Testis (tissue), 3 donors: ENCODE results near the gene SMTNL2. TPM values are rescaled to one million over a fixed set of nuclear protein-coding genes. Genes with fewer than 3 reads are reported as not detected.
A peak's percentile ranks its signal among the peaks of the same experiment; 100 is the strongest.
"Not testable (repeated sequence)": the region's sequence is repeated elsewhere in the genome, so short reads cannot be mapped to it uniquely, and the experiment has no call there.

Experiments used
- DNase-seq: peaks from one replicate; pipeline ENCODE4 v3.0.0-alpha.2; 2019
- H3K27ac ChIP-seq, 2 donors: fragments of 200-600 bp; sonication (generic); one replicate each; pipeline ENCODE4 v1.5.1; 2019
- H3K27me3 ChIP-seq: fragments of 200-600 bp; sonication (generic); one replicate; pipeline ENCODE4 v1.5.1; 2019
- H3K36me3 ChIP-seq: fragments of 200-600 bp; sonication (generic); one replicate; pipeline ENCODE4 v1.5.1; 2017; ENCODE audit warnings: low read depth; ENCODE audit errors: missing control alignments
- H3K4me1 ChIP-seq: fragments of 200-600 bp; sonication (generic); one replicate; pipeline ENCODE4 v1.5.1; 2019
- H3K4me3 ChIP-seq, 2 donors: fragments of 200-600 bp; sonication (generic); one replicate each; pipeline ENCODE4 v1.5.1; 2017 to 2019
- H3K9me3 ChIP-seq: fragments of 200-600 bp; sonication (generic); one replicate; pipeline ENCODE4 v1.5.1; 2017
- CTCF ChIP-seq, 3 experiments: fragments of 450-650 bp in 2 of 3; fragments of 200-600 bp in 1 of 3; sonication (generic) in 1 of 3; IDR thresholded peaks; one replicate each; pipeline ENCODE4 v1.5.1; 2016 to 2019; ENCODE audit warnings: antibody characterized with exemption in 3 of 3, mild to moderate bottlenecking in 2 of 3, moderate library complexity in 1 of 3
- POLR2A ChIP-seq: fragments of 450-650 bp; IDR thresholded peaks from one replicate; pipeline ENCODE4 v1.6.1; 2017; ENCODE audit warnings: antibody characterized with exemption, mild to moderate bottlenecking, moderate library complexity
- WGBS, 2 donors: methylation state at CpG; one replicate each; pipeline ENCODE4 v1.1.5; 2018; 5-methylcytosine and 5-hydroxymethylcytosine counted together
- intact Hi-C: fragments of 100-400 bp; cut with DNase I; formaldehyde crosslinking; loops from one replicate; pipeline ENCODE4 v1.15.1; 2023; ENCODE audit warnings: low total_unique reads
- polyA plus RNA-seq: library from polyadenylated mRNA; stranded (reverse); fragments of 350-450 nt; fragmentation: Illumina TruSeq; extraction: RNeasy Lipid Tissue Mini Kit (QIAGEN cat#74804); gene quantifications from one replicate; pipeline ENCODE4 v1.2.3, GENCODE V29; 2014; ENCODE audit warnings: low read depth, low replicate concordance; ENCODE audit not compliant: insufficient read depth
- total RNA-seq, 2 donors: library from RNA; depleted of rRNA; stranded (reverse); fragments of >200 nt; gene quantifications; one replicate each; pipeline ENCODE4 v1.2.3, GENCODE V29; 2016

The SMTNL2 gene
- total and polyA plus RNA-seq, 3 donors from 2014 or later: 2.6 to 6.9 (median 4.3) TPM

GRCh38 chr17:4635823-4636375 is 51.6 kb downstream of the SMTNL2 start:
- H3K4me3 ChIP-seq: no peak overlapping the region
- intact Hi-C loops: no loop called here
- no peaks in the 10 kb centered on the region for H3K9me3 ChIP-seq
- H3K27me3 ChIP-seq: no peaks in the 10 kb centered on the region
- no peaks in the 10 kb centered on the region for H3K36me3 ChIP-seq
- H3K27ac ChIP-seq: no peak overlapping the region
- no peak for TF ChIP-seq CTCF (IDR thresholded peaks at IDR 0.05)
- no peak for TF ChIP-seq POLR2A
- DNase-seq: no peak
- H3K4me1 ChIP-seq: no peaks in the 10 kb centered on the region
- WGBS, 2 donors: 39 to 41% methylated on average over 10 of the region's 10 CpGs

- H3K27me3 ChIP-seq: no peaks in the 10 kb centered on the region
- no peaks in the 10 kb centered on the region for H3K9me3 ChIP-seq
- H3K36me3 ChIP-seq: no peaks in the 10 kb centered on the region
- intact Hi-C loops: no loop called here
- TF ChIP-seq POLR2A: no peak
- H3K4me3 ChIP-seq: no peak overlapping the region
- no peaks in the 10 kb centered on the region for H3K4me1 ChIP-seq
- no peak for DNase-seq
- 72 to 76% methylated on average over 12 of the region's 12 CpGs for whole genome bisulfite sequencing, 2 donors
- H3K27ac ChIP-seq: no peak overlapping the region
These were observed 52.3 kb downstream of the SMTNL2 start for GRCh38 chr17:4636474-4637100.

- H3K4me1 ChIP-seq, H3K36me3 ChIP-seq, H3K9me3 ChIP-seq, H3K27me3 ChIP-seq, DNase-seq, intact Hi-C loops, H3K4me3 ChIP-seq, H3K27ac ChIP-seq: not testable (repeated sequence)
- 34 to 65% methylated on average over 5 to 8 of the region's 8 CpGs for WGBS, 2 donors
These were observed 54.4 kb downstream of the SMTNL2 start for GRCh38 chr17:4638766-4639165.

- H3K9me3 ChIP-seq, H3K4me3 ChIP-seq, H3K36me3 ChIP-seq, H3K27ac ChIP-seq, H3K27me3 ChIP-seq, intact Hi-C loops, H3K4me1 ChIP-seq: not testable (repeated sequence)
- peak; percentile 55 for DNase-seq
- WGBS, 2 donors: 6 to 8% methylated on average over 9 to 28 of the region's 56 CpGs
These were observed 55.2 kb downstream of the SMTNL2 start for GRCh38 chr17:4639301-4640059.

GRCh38 chr17:4640569-4641188 is 56.4 kb downstream of the SMTNL2 start:
- H3K9me3 ChIP-seq, H3K4me1 ChIP-seq, H3K36me3 ChIP-seq, H3K4me3 ChIP-seq, intact Hi-C loops, H3K27ac ChIP-seq, DNase-seq, H3K27me3 ChIP-seq: not testable (repeated sequence)
- 0 to 1% methylated on average over 17 to 33 of the region's 39 CpGs for WGBS, 2 donors

GRCh38 chr17:4641297-4642195 is 57.2 kb downstream of the SMTNL2 start, which contains the start of gene ALOX15:
TSS of gene ALOX15 (minus strand) at chr17:4641678. CDS start at chr17:4641651, 27 bp downstream.
- no peak for DNase-seq
- intact Hi-C loops: no loop called here
- WGBS, 2 donors: 5 to 7% methylated on average over 20 to 58 of the region's 58 CpGs
- Histone ChIP-seq H3K36me3 (no peaks in the 10 kb centered on the region), H3K9me3 (no peaks in the 10 kb centered on the region), H3K27ac (no peak within 1 kb of the TSS), H3K4me3 (no peak within 1 kb of the TSS), H3K4me1 (no peaks in the 10 kb centered on the region), H3K27me3 (no peaks in the 10 kb centered on the region)
- TF ChIP-seq CTCF (IDR thresholded peaks at IDR 0.05) (no peak), POLR2A (no peak)
